C1 segment of cervical spinal cord (tissue), 14 donors: ENCODE data around the gene CYB5R2.

Experiments
- DNase-seq, 14 donors: peaks; one replicate each; lab custom pipeline; 2025; lab: John Stamatoyannopoulos, UW

Gene CYB5R2

GRCh38 chr11:7672960-7673723 lies at the start of gene CYB5R2:
Gene CYB5R2 (minus strand): TSS chr11:7673500. CDS start chr11:7672825, 675 bp downstream.
- DNase-seq: peak in 4 of 14 donors; percentile 27 to 55 (median 46)

GRCh38 chr11:7714786-7715185 lies 41.5 kb upstream of the CYB5R2 start:
- no peak for DNase-seq

GRCh38 chr11:7706377-7706776 lies 33.1 kb upstream of the CYB5R2 start, which contains the start of gene OVCH2:
Gene OVCH2 (minus strand): TSS chr11:7706477. CDS start chr11:7706394, 83 bp downstream.
- no peak for DNase-seq

- no peak for DNase-seq
Observed at GRCh38 chr11:7703740-7704139, 30.4 kb upstream of the CYB5R2 start.

GRCh38 chr11:7696424-7696823 lies 23.1 kb upstream of the CYB5R2 start:
- no peak for DNase-seq

- DNase-seq: no peak
Observed at GRCh38 chr11:7694235-7694634, 20.9 kb upstream of the CYB5R2 start.

- no peak for DNase-seq
Observed at GRCh38 chr11:7692426-7692825, 19.1 kb upstream of the CYB5R2 start.

GRCh38 chr11:7691759-7692350 lies 18.6 kb upstream of the CYB5R2 start:
- no peak for DNase-seq

GRCh38 chr11:7690648-7691047 lies 17.3 kb upstream of the CYB5R2 start:
- no peak for DNase-seq

- no peak for DNase-seq
Observed at GRCh38 chr11:7689239-7689638, 15.9 kb upstream of the CYB5R2 start.

GRCh38 chr11:7688238-7688826 lies 15.0 kb upstream of the CYB5R2 start:
- DNase-seq: no peak

- DNase-seq: no peak
Observed at GRCh38 chr11:7687386-7687785, 14.1 kb upstream of the CYB5R2 start.

- DNase-seq: no peak
Observed at GRCh38 chr11:7686761-7687160, 13.5 kb upstream of the CYB5R2 start.

- DNase-seq: no peak
Observed at GRCh38 chr11:7683571-7683970, 10.3 kb upstream of the CYB5R2 start.

- DNase-seq: no peak
Observed at GRCh38 chr11:7677796-7678201, 4.5 kb upstream of the CYB5R2 start.

GRCh38 chr11:7677071-7677470 lies 3.8 kb upstream of the CYB5R2 start:
- DNase-seq: no peak

GRCh38 chr11:7675631-7676030 lies 2.3 kb upstream of the CYB5R2 start:
- no peak for DNase-seq

- DNase-seq: no peak
Observed at GRCh38 chr11:7673724-7674434, 579 bp upstream of the CYB5R2 start.

- DNase-seq: no peak
Observed at GRCh38 chr11:7672276-7672959, 882 bp downstream of the CYB5R2 start.

GRCh38 chr11:7671347-7672215 lies 1.7 kb downstream of the CYB5R2 start:
- DNase-seq: no peak

- DNase-seq: no peak
Observed at GRCh38 chr11:7670641-7671040, 2.7 kb downstream of the CYB5R2 start.
